ENCODE data around the gene ESYT3. TPM values are rescaled to one million over a fixed set of nuclear protein-coding genes. Genes with fewer than 3 reads are reported as not detected.

The ESYT3 gene
- total RNA-seq, 3 donors from 2014 or later: 0.70 to 15.1 (median 1.0) TPM

DNA sequence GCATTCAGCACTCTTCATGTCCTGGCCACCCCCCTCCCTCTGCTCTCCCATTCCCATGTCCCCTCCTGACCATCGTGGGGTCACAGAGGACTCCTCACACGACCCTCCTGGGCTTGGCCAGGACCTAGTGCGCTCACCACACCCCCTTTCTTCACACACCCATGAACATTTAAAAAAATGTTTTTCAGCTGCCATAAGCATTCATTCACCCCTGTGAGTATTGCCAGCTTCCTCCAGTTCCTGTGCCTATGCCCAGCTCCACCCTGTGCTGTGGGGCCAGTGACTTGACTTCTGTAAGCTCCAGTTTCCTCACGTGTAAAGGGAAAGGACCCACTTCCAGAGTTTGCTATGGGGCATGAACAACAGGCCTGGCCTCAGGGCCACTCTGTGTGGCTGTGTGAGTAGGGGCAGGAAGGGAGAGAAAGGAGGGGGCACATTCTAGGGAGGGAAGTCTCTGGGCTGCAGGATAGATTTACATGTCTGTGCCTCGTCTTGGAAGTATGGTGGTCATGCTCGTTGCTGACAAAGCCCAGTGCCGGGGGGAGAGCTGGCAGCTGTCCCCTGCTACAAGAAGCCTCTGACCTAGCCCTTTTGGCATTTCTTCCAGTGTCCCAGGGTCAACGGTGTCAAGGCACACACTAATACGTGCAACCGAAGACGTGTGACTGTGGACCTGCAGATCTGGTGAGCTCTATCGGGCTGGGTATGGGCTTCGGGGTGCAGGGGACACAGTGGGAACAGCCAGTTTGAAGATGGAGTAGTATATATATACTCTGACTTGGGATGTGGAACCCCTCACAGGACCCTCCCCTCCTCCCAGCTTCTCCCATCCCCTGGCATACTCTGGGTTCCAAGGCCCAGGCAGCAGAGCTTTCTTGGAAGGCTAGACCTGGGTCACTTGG is 22.8 kb downstream of the ESYT3 start:
- no peak for ATAC-seq
- TF ChIP-seq, protein P1, sequence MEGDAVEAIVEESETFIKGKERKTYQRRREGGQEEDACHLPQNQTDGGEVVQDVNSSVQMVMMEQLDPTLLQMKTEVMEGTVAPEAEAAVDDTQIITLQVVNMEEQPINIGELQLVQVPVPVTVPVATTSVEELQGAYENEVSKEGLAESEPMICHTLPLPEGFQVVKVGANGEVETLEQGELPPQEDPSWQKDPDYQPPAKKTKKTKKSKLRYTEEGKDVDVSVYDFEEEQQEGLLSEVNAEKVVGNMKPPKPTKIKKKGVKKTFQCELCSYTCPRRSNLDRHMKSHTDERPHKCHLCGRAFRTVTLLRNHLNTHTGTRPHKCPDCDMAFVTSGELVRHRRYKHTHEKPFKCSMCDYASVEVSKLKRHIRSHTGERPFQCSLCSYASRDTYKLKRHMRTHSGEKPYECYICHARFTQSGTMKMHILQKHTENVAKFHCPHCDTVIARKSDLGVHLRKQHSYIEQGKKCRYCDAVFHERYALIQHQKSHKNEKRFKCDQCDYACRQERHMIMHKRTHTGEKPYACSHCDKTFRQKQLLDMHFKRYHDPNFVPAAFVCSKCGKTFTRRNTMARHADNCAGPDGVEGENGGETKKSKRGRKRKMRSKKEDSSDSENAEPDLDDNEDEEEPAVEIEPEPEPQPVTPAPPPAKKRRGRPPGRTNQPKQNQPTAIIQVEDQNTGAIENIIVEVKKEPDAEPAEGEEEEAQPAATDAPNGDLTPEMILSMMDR (IDR thresholded peaks at IDR 0.05): no peak
- H3K9me3 ChIP-seq: no peaks in the 10 kb centered on the region
- H3K4me1 ChIP-seq (ENCODE audit: low read depth): no peaks in the 10 kb centered on the region
- H3K36me3 ChIP-seq (ENCODE audit: low read depth): no peaks in the 10 kb centered on the region
- intact Hi-C loops (cut with DNase I, micrococcal nuclease): no loop called here
- no peak overlapping the region for H3K4me3 ChIP-seq
- no peak for DNase-seq

DNA sequence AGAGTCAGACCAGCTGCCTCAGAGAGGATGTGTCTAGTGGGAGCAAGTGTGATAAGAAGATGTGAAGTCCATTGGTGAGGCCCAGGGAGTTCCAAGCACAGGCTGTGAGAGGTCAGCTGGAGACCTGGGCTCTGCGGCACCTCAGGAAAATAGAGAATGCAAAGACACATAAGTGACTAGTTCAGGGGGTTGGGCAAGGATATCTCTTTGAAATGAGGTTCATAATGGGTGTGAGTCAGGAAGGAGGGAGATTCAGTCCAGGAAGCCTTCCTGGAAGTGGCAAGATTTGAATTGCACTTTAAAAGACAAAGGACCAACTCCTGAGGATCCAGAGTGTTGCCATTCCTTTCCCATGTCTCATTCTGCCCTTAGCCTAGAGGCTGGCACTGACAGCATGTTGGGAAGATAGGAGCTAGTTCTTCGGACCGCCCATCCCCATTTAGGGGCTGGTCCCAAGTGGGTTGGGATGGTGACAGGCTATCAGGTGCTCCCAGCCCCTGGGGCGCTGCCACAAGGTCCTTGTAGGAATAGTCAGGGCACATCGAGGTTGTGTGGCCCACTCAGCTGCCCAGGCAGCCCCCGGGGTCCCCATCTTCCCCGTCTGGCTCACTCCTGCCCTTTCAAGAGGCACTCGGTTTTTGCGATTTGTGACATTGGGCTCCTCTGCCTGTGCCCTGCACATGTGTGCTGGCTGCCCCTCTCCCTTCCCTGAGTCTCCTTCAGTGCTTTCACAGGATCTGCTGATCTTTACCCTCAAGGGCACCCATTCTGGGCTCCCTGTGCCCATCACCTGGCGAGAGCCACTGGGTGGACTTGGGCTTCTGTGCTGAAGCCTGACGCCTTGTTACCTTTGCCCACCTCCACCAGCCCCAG is 23.7 kb downstream of the ESYT3 start:
- no peak for ATAC-seq
- Histone ChIP-seq H3K4me1 (ENCODE audit: low read depth) (no peaks in the 10 kb centered on the region), H3K4me3 (no peak overlapping the region), H3K9me3 (no peaks in the 10 kb centered on the region), H3K36me3 (ENCODE audit: low read depth) (no peaks in the 10 kb centered on the region)
- DNase-seq: no peak
- TF ChIP-seq, protein P1 (IDR thresholded peaks at IDR 0.05): no peak
- intact Hi-C loops (cut with DNase I, micrococcal nuclease): no loop called here

DNA sequence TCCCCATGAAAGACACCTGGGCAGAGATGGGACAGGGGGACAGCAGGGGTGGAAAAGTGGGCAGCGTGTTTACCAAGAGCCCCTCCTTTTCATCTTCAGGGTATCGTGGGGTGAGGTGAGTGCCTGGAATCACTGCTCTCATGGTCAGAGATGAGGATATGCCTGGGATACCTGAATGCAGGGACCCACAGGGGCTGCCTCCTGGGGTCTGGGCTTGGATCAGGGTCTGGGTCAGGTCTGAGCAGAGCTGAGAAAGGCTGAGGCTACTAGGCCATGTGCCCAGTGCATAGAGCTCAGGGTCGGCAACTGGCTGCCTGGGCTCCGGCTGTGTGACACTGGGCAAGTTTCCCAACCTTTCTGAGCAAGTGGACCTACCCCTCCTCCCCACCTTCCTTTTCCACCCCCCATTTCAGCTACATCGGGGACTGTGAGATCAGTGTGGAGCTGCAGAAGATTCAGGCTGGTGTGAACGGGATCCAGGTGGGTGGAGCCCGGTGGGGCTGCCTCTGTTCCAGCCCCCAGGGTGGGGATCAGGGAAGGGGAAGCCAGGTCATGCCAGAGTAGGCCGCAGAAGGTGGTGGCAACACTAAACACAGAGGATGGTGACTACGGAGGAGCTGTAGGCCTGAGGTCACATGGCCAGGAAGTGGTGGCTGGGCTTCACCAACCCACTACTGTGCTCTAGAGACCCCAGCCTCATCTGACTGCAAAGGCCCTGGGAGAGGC is 24.5 kb downstream of the ESYT3 start:
- Histone ChIP-seq H3K4me3 (no peak overlapping the region), H3K4me1 (ENCODE audit: low read depth) (no peaks in the 10 kb centered on the region), H3K9me3 (no peaks in the 10 kb centered on the region), H3K36me3 (ENCODE audit: low read depth) (no peaks in the 10 kb centered on the region)
- ATAC-seq (no peak), DNase-seq (no peak)
- intact Hi-C loops (cut with DNase I, micrococcal nuclease): no loop called here
- TF ChIP-seq, protein P1 (IDR thresholded peaks at IDR 0.05): no peak

DNA sequence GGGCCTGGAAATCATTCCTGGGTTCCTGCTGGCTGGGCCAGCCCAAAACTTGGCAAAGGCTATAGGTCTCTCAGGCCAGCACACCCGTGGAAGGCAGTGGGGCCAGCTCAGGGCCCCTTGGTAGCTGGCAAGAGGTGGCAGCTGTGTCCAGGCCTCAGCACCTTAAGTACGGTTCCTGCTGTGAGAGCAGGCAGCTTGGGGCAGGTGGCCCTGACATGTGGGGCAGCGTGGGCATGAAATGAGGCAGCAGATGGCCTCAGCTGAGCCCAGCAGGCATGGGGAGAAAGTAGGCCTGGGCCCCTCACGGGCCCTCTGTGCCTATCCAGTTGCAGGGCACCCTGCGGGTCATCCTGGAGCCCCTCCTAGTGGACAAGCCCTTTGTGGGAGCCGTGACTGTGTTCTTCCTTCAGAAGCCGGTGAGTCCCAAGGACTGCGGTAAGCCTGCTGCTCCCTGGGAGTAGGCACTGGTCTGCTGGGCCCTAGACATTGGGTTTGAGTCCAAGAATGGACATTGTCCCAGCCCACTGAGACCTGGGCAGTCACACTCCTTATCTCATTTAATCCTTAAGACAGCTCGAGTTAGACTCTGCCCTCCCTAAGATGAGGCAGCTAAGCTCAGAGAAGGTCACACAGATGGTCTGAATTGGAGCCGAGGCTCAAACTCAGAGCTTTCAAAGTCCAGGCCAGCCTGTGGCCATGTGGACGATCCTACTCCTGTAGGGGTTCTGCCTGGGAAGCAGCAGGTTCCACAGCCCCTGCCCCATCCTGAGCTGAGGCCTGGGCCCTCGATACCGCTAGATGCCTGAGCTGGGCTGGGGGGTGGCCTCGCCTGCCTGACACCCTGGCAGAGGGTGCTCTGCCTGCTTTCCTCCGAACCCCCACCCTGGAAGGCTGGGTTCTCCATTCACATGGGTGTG is 25.5 kb downstream of the ESYT3 start:
- DNase-seq (no peak), ATAC-seq (no peak)
- no peak overlapping the region for H3K4me3 ChIP-seq
- intact Hi-C loops (cut with DNase I, micrococcal nuclease): no loop called here
- H3K4me1 ChIP-seq (ENCODE audit: low read depth): no peaks in the 10 kb centered on the region
- TF ChIP-seq, protein P1 (IDR thresholded peaks at IDR 0.05): no peak
- no peaks in the 10 kb centered on the region for H3K9me3 ChIP-seq
- H3K36me3 ChIP-seq (ENCODE audit: low read depth): no peaks in the 10 kb centered on the region

Data from mucosa of descending colon (tissue), 3 donors.